GM12875 (cell line): Measurements from ENCODE around the gene SMNDC1.
"Not testable (repeated sequence)": the region's sequence is repeated elsewhere in the genome, so short reads cannot be mapped to it uniquely, and the experiment has no call there.

ENCODE experiments used
- H3K4me3 ChIP-seq: one replicate; pipeline ENCODE4 v1.5.1; 2011; ENCODE audit warnings: low read depth, low read length, control low read depth
- CTCF ChIP-seq: IDR thresholded peaks from 2 replicates; pipeline ENCODE4 v1.5.1; 2011; ENCODE audit warnings: low read depth, mild to moderate bottlenecking, control low read depth, inconsistent platforms, low read length, moderate library complexity, borderline replicate concordance; ENCODE audit not compliant: insufficient read depth

Gene SMNDC1

GRCh38 chr10:110274647-110275046 lies 30.1 kb downstream of the SMNDC1 start:
- no peak for TF ChIP-seq CTCF
- no peak overlapping the region for H3K4me3 ChIP-seq

GRCh38 chr10:110274072-110274627 lies 30.6 kb downstream of the SMNDC1 start:
- no peak overlapping the region for H3K4me3 ChIP-seq
- TF ChIP-seq CTCF = no peak

GRCh38 chr10:110273474-110273873 lies 31.2 kb downstream of the SMNDC1 start:
- no peak for TF ChIP-seq CTCF
- H3K4me3 ChIP-seq = no peak overlapping the region

GRCh38 chr10:110272995-110273394 lies 31.7 kb downstream of the SMNDC1 start:
- not testable (repeated sequence) for H3K4me3 ChIP-seq

GRCh38 chr10:110269374-110270318 lies 35.1 kb downstream of the SMNDC1 start:
- TF ChIP-seq CTCF = no peak
- no peak overlapping the region for H3K4me3 ChIP-seq

GRCh38 chr10:110268971-110269370 lies 35.7 kb downstream of the SMNDC1 start:
- no peak overlapping the region for H3K4me3 ChIP-seq
- no peak for TF ChIP-seq CTCF

- H3K4me3 ChIP-seq = no peak overlapping the region
- TF ChIP-seq CTCF = no peak
These were observed 36.3 kb downstream of the SMNDC1 start for GRCh38 chr10:110268442-110268841.
